GM04503 (cell line): ENCODE results near the gene LUC7L.
"Not testable (repeated sequence)": the region's sequence is repeated elsewhere in the genome, so short reads cannot be mapped to it uniquely, and the experiment has no call there.

Experiments used
- DNase-seq: peaks from one replicate; pipeline ENCODE4 v3.0.0-alpha.2; 2012; ENCODE audit warnings: low read depth

LUC7L gene

GRCh38 chr16:263944-264343 is 34.7 kb upstream of the LUC7L start:
- DNase-seq = no peak

- no peak for DNase-seq
Measured at GRCh38 chr16:263182-263774, 34.0 kb upstream of the LUC7L start.

- no peak for DNase-seq
Measured at GRCh38 chr16:262121-262745, 33.0 kb upstream of the LUC7L start.

- DNase-seq = no peak
Measured at GRCh38 chr16:261031-261691, 31.9 kb upstream of the LUC7L start.

GRCh38 chr16:260326-260725 is 31.1 kb upstream of the LUC7L start:
- no peak for DNase-seq

GRCh38 chr16:259814-260253 is 30.6 kb upstream of the LUC7L start:
- DNase-seq = no peak

GRCh38 chr16:259226-259625 is 30.0 kb upstream of the LUC7L start:
- DNase-seq = no peak

GRCh38 chr16:258091-258490 is 28.8 kb upstream of the LUC7L start:
- not testable (repeated sequence) for DNase-seq

- no peak for DNase-seq
Measured at GRCh38 chr16:255183-255582, 25.9 kb upstream of the LUC7L start.

- no peak for DNase-seq
Measured at GRCh38 chr16:254461-254860, 25.2 kb upstream of the LUC7L start.

- no peak for DNase-seq
Measured at GRCh38 chr16:253833-254232, 24.6 kb upstream of the LUC7L start.

GRCh38 chr16:252366-253337 is 23.4 kb upstream of the LUC7L start:
- DNase-seq = no peak

- no peak for DNase-seq
Measured at GRCh38 chr16:249431-249830, 20.2 kb upstream of the LUC7L start.

GRCh38 chr16:247027-247426 is 17.8 kb upstream of the LUC7L start:
- no peak for DNase-seq

GRCh38 chr16:245105-245504 is 15.9 kb upstream of the LUC7L start:
- DNase-seq = no peak

- DNase-seq = no peak
Measured at GRCh38 chr16:243348-243747, 14.1 kb upstream of the LUC7L start.

- no peak for DNase-seq
Measured at GRCh38 chr16:242281-242680, 13.0 kb upstream of the LUC7L start.

GRCh38 chr16:240559-240958 is 11.3 kb upstream of the LUC7L start:
- no peak for DNase-seq

- DNase-seq = no peak
Measured at GRCh38 chr16:239948-240277, 10.7 kb upstream of the LUC7L start.

- peak; percentile 40 for DNase-seq
Measured at GRCh38 chr16:234468-235305, 5.4 kb upstream of the LUC7L start, which contains the start of gene FAM234A. Gene FAM234A (plus strand): TSS chr16:234821. CDS start chr16:254414, 19,593 bp downstream.

- DNase-seq = no peak
Measured at GRCh38 chr16:230949-231348, 1.7 kb upstream of the LUC7L start.
